GM19023 (cell line): ENCODE data around the gene AACS.
A peak's percentile ranks its signal among the peaks of the same experiment; 100 is the strongest.

Experiments used
- ATAC-seq: cut with Tn5 transposase; IDR thresholded peaks from one replicate; pipeline ENCODE4 v1.9.1; 2021; ENCODE audit warnings: mild to moderate bottlenecking, moderate library complexity; ENCODE audit not compliant: unreplicated experiment

The AACS gene

GRCh38 chr12:125183187-125184067 lies 118.2 kb downstream of the AACS start:
- peak; percentile 71 for ATAC-seq

DNA sequence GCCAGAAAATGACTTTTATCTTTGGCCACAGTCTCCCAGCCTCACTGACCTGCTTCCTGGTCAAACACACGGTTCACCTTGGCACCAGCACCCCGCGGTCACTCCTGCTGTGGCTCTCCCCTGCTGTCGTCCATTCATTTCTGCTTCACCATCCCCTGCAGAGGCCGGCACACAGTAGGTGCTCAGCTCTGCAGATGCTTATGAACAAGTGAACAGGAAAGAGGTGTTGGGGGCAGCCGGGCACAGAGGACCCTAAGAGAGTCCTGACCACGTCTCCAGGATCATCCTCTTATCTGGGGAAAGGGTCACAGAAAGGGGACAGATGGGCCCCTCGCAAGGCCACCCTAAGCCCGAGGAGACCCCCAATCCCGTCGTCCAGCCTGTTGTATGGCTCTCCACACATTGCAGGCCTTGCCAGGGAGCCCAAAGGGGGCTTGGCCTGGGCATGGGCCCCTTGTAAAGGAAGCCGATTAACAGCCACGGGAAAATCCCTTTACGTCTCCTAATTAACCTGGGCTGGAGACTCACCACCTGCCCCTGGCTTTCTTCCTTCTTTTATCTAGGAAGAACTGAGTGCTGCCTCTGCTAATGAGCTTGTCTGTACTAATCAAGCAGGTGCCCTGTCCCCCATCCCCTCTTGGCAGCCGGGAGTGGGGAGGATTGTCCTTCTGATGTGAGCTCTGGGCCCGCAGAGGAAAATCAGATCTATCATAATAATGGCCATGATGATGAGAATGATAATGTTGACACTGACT lies 119.2 kb downstream of the AACS start:
- ATAC-seq = no peak

GRCh38 chr12:125185311-125185739 lies 120.1 kb downstream of the AACS start:
- no peak for ATAC-seq

GRCh38 chr12:125185740-125186470 lies 120.7 kb downstream of the AACS start, which contains the start of gene TMEM132B:
Gene TMEM132B (plus strand): TSS chr12:125186386.
- no peak for ATAC-seq

GRCh38 chr12:125186471-125187147 lies 121.4 kb downstream of the AACS start:
- ATAC-seq = no peak

GRCh38 chr12:125187148-125187745 lies 122.0 kb downstream of the AACS start:
- ATAC-seq = no peak

GRCh38 chr12:125187780-125188741 lies 122.8 kb downstream of the AACS start:
- no peak for ATAC-seq

DNA sequence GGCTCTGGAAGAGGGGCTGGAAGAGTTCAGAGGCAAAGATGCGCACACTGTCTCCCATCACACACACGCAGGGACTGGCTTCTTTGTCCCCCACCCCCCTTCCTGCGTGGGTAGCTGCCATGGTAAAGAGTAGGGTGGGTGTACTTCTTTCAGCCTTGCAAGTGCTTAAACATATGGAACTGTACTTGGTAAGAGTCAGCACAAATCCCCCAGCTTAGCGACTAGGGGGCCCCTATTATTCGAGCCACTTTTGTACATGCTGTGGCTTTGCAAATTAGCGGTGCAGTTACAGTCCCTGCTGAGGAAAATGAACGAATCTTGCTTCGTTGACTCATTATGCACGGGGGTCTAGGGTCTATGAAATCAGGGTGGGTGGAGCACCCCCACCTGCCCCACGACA lies 123.8 kb downstream of the AACS start:
- ATAC-seq = no peak

- no peak for ATAC-seq
Measured at GRCh38 chr12:125189502-125189901, 124.3 kb downstream of the AACS start.

- no peak for ATAC-seq
Measured at GRCh38 chr12:125191361-125192087, 126.3 kb downstream of the AACS start.

- ATAC-seq = no peak
Measured at GRCh38 chr12:125192690-125193221, 127.5 kb downstream of the AACS start.
